ENCODE data around the gene SYT7.

The SYT7 gene

GRCh38 chr11:61586792-61587430 is 6.0 kb upstream of the SYT7 start:
- no peak for DNase-seq (ENCODE audit: low spot score)
- no peak for TF ChIP-seq CTCF (IDR thresholded peaks at IDR 0.05; ENCODE audit: borderline replicate concordance, control extremely low read depth, extremely low read depth, insufficient read depth, missing control alignments)
- in situ Hi-C loops (cut with MboI; ENCODE audit: low sequenced_read_pairs, unreplicated experiment), result no loop called here

GRCh38 chr11:61585115-61585514 is 4.2 kb upstream of the SYT7 start:
- in situ Hi-C loops (cut with MboI; ENCODE audit: low sequenced_read_pairs, unreplicated experiment), result no loop called here
- TF ChIP-seq CTCF (IDR thresholded peaks at IDR 0.05; ENCODE audit: borderline replicate concordance, control extremely low read depth, extremely low read depth, insufficient read depth, missing control alignments), result no peak
- no peak for DNase-seq (ENCODE audit: low spot score)

GRCh38 chr11:61581931-61582330 is 1.1 kb upstream of the SYT7 start:
- no peak for TF ChIP-seq CTCF (IDR thresholded peaks at IDR 0.05; ENCODE audit: borderline replicate concordance, control extremely low read depth, extremely low read depth, insufficient read depth, missing control alignments)
- DNase-seq (ENCODE audit: low spot score), result no peak
- in situ Hi-C loops (cut with MboI; ENCODE audit: low sequenced_read_pairs, unreplicated experiment), result no loop called here

GRCh38 chr11:61580271-61580888 is 496 bp downstream of the SYT7 start:
- no peak for TF ChIP-seq CTCF (IDR thresholded peaks at IDR 0.05; ENCODE audit: borderline replicate concordance, control extremely low read depth, extremely low read depth, insufficient read depth, missing control alignments)
- DNase-seq (ENCODE audit: low spot score), result no peak
- in situ Hi-C loops (cut with MboI; ENCODE audit: low sequenced_read_pairs, unreplicated experiment), result no loop called here

GRCh38 chr11:61579676-61580270 is 1.1 kb downstream of the SYT7 start:
- in situ Hi-C loops (cut with MboI; ENCODE audit: low sequenced_read_pairs, unreplicated experiment), result no loop called here
- TF ChIP-seq CTCF (IDR thresholded peaks at IDR 0.05; ENCODE audit: borderline replicate concordance, control extremely low read depth, extremely low read depth, insufficient read depth, missing control alignments), result no peak
- DNase-seq (ENCODE audit: low spot score), result no peak

- DNase-seq (ENCODE audit: low spot score), result no peak
- in situ Hi-C loops (cut with MboI; ENCODE audit: low sequenced_read_pairs, unreplicated experiment), result no loop called here
- no peak for TF ChIP-seq CTCF (IDR thresholded peaks at IDR 0.05; ENCODE audit: borderline replicate concordance, control extremely low read depth, extremely low read depth, insufficient read depth, missing control alignments)
Observed at GRCh38 chr11:61578819-61579675, 1.8 kb downstream of the SYT7 start.

Measured in GM13976 (cell line).